C4-2B (cell line): ENCODE data around the gene VSTM2L.

Experiments used
- CTCF ChIP-seq: fragments of 450-650 bp; conservative IDR thresholded peaks from 2 replicates; pipeline ENCODE4 v1.5.1; 2017; ENCODE audit warnings: mild to moderate bottlenecking
- ZFX ChIP-seq: fragments of 450-650 bp; IDR thresholded peaks from 2 replicates; pipeline ENCODE4 v1.6.1; 2017

GRCh38 chr20:37907330-37907676 is 4.4 kb downstream of the VSTM2L start:
- TF ChIP-seq CTCF (no peak), ZFX (no peak)
